ENCODE results near the gene MBNL2. TPM values are rescaled to one million over a fixed set of nuclear protein-coding genes. Genes with fewer than 3 reads are reported as not detected.

MBNL2 gene
- total and polyA plus RNA-seq, 2 experiments from 2014 or later: 27.4 to 97.9 TPM

DNA sequence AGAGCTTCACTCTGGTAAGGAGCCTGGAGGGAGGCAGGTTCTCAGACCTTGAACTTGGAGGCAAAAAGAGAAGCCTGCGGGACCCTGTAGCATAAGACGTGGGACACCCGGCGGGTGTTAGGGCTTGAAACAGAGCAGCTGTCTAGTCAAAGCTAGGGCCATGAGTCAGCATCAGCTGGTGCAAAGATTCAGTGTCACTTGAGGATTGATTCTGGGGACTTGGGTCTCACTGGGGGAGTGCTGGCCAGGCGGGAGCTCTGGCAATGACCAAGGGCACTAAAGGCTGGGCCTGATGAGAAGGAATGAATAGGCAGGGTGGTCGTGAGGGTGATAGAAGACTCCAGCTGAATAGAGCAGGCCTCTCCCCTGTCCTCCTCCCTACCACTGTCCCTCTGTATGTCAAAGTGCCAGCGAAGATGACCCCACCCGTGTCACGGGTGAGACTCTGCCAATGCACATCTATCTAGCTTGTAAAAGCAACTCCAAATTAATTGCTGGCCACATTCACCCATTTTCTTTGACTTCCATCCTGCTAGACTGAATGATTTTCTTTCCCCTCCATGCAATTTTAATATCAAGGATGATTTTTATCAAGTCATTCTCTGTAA, 97.1 kb downstream of the MBNL2 start:
- peaks cover 45% of the 10 kb centered on the region for H4K20me1 ChIP-seq (ENCODE audit: insufficient read depth, poor library complexity, severe bottlenecking)

GRCh38 chr13:97321101-97321500, 99.0 kb downstream of the MBNL2 start:
- Histone ChIP-seq H2AFZ (no peak overlapping the region), H3K79me2 (peaks cover 97% of the 10 kb centered on the region), H3K27ac (no peak overlapping the region), H3K4me3 (no peak overlapping the region), H3K4me2 (no peak overlapping the region), H4K20me1 (ENCODE audit: insufficient read depth, poor library complexity, severe bottlenecking) (peaks cover 45% of the 10 kb centered on the region), H3K4me1 (ENCODE audit: insufficient read depth) (no peaks in the 10 kb centered on the region), H3K27me3 (no peaks in the 10 kb centered on the region), H3K9me3 (ENCODE audit: low read depth) (no peaks in the 10 kb centered on the region), H3K36me3 (replicated peaks; ENCODE audit: insufficient read depth, low read depth) (no peaks in the 10 kb centered on the region), H3K9me2 (replicated peaks; ENCODE audit: insufficient read depth) (no peaks in the 10 kb centered on the region)
- TF ChIP-seq EZH2phosphoT487 (IDR thresholded peaks at IDR 0.05; ENCODE audit: low read depth, severe bottlenecking, unreplicated experiment) (no peak), EZH2 (IDR thresholded peaks at IDR 0.05; ENCODE audit: borderline replicate concordance) (no peak)
- TF ChIP-seq, protein P1, sequence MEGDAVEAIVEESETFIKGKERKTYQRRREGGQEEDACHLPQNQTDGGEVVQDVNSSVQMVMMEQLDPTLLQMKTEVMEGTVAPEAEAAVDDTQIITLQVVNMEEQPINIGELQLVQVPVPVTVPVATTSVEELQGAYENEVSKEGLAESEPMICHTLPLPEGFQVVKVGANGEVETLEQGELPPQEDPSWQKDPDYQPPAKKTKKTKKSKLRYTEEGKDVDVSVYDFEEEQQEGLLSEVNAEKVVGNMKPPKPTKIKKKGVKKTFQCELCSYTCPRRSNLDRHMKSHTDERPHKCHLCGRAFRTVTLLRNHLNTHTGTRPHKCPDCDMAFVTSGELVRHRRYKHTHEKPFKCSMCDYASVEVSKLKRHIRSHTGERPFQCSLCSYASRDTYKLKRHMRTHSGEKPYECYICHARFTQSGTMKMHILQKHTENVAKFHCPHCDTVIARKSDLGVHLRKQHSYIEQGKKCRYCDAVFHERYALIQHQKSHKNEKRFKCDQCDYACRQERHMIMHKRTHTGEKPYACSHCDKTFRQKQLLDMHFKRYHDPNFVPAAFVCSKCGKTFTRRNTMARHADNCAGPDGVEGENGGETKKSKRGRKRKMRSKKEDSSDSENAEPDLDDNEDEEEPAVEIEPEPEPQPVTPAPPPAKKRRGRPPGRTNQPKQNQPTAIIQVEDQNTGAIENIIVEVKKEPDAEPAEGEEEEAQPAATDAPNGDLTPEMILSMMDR (IDR thresholded peaks at IDR 0.05; ENCODE audit: poor library complexity): no peak
- DNase-seq (ENCODE audit: low spot score): no peak
- 61% methylated on average over 2 of the region's 2 CpGs for WGBS (ENCODE audit: low lambda C conversion rate, missing lambda C conversion rate)

More for the DNA sequence above, 97.1 kb downstream of the MBNL2 start:
- TF ChIP-seq, protein P1 (IDR thresholded peaks at IDR 0.05; ENCODE audit: poor library complexity): no peak
- TF ChIP-seq EZH2 (IDR thresholded peaks at IDR 0.05; ENCODE audit: borderline replicate concordance) (no peak), EZH2phosphoT487 (IDR thresholded peaks at IDR 0.05; ENCODE audit: low read depth, severe bottlenecking, unreplicated experiment) (no peak)
- Histone ChIP-seq H3K4me1 (ENCODE audit: insufficient read depth) (no peaks in the 10 kb centered on the region), H2AFZ (no peak overlapping the region), H3K4me3 (no peak overlapping the region), H3K9me2 (replicated peaks; ENCODE audit: insufficient read depth) (no peaks in the 10 kb centered on the region), H3K36me3 (replicated peaks; ENCODE audit: insufficient read depth, low read depth) (no peaks in the 10 kb centered on the region), H3K9me3 (ENCODE audit: low read depth) (no peaks in the 10 kb centered on the region), H3K79me2 (peaks cover 97% of the 10 kb centered on the region), H3K27ac (no peak overlapping the region), H3K4me2 (no peak overlapping the region), H3K27me3 (no peaks in the 10 kb centered on the region)
- 87% methylated on average over 9 of the region's 9 CpGs for WGBS (ENCODE audit: low lambda C conversion rate, missing lambda C conversion rate)
- no peak for DNase-seq (ENCODE audit: low spot score)

- Histone ChIP-seq H3K36me3 (replicated peaks; ENCODE audit: insufficient read depth, low read depth) (no peaks in the 10 kb centered on the region), H3K9me3 (ENCODE audit: low read depth) (no peaks in the 10 kb centered on the region), H2AFZ (no peak overlapping the region), H3K27me3 (no peaks in the 10 kb centered on the region), H3K4me2 (no peak overlapping the region), H3K4me3 (no peak overlapping the region), H3K27ac (no peak overlapping the region), H3K9me2 (replicated peaks; ENCODE audit: insufficient read depth) (no peaks in the 10 kb centered on the region), H3K4me1 (ENCODE audit: insufficient read depth) (no peaks in the 10 kb centered on the region), H3K79me2 (peaks cover 95% of the 10 kb centered on the region), H4K20me1 (ENCODE audit: insufficient read depth, poor library complexity, severe bottlenecking) (peaks cover 45% of the 10 kb centered on the region)
- no peak for DNase-seq (ENCODE audit: low spot score)
- WGBS (ENCODE audit: low lambda C conversion rate, missing lambda C conversion rate): 90% methylated on average over 7 of the region's 7 CpGs
- TF ChIP-seq EZH2phosphoT487 (IDR thresholded peaks at IDR 0.05; ENCODE audit: low read depth, severe bottlenecking, unreplicated experiment) (no peak), EZH2 (IDR thresholded peaks at IDR 0.05; ENCODE audit: borderline replicate concordance) (no peak)
- TF ChIP-seq, protein P1 (IDR thresholded peaks at IDR 0.05; ENCODE audit: poor library complexity): no peak
Measured at GRCh38 chr13:97321616-97322321, 99.6 kb downstream of the MBNL2 start.
